ENCODE results near the gene CALML6. TPM values are rescaled to one million over a fixed set of nuclear protein-coding genes. Genes with fewer than 3 reads are reported as not detected.

Gene CALML6, protein sequence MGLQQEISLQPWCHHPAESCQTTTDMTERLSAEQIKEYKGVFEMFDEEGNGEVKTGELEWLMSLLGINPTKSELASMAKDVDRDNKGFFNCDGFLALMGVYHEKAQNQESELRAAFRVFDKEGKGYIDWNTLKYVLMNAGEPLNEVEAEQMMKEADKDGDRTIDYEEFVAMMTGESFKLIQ
- 1 to 10 TPM; 1.0 to 4.3 TPM for total RNA-seq

DNA sequence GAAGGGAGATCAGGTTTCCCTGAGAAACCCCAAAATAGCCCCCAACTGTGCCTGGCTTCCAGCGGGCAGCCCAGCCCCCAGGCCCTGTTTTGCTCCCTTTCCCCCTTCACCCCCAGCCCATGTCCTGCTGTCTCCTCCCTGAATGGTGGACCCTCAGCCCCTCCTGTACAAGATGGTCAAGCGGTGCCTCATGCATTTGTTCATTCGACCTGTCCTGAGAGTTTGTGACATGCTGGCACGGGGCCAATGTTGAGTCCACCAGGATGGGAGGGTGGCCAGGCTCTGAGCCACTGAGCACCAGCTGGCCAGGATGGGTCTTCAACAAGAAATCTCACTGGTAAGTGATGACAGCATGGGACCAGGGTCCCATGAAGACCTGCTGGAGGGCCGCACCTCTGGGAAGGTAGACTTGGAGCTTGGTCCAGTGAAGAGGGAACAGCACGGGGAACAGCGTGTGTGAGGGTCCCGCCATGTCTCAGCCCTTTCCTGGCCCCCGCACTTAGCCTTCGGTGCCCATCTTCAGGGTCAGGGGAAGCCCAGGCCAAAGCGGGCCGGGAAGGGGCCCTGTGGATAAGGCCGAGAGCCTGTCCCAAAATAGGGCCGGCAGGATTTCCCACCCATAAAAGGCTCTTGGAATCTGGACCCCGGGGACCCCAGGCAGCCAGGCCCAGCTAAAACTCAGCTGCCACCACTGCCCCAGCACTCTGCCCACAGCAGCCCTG is at the start of gene CALML6:
TSS of gene CALML6 (plus strand) at position 290 of the 722 bp plus-strand sequence. CDS start at position 311, 21 bp downstream.
- WGBS, 2 donors, result 70 to 82% methylated on average over 2 to 13 of the region's 15 CpGs
- intact Hi-C loops (cut with DNase I), result no loop called here
- Histone ChIP-seq H3K36me3 (replicated peaks in 1 of 2; ENCODE audit: insufficient read depth in 1 of 2, low read depth in 2 of 2) (no peaks in the 10 kb centered on the region), H3K27ac (peak within 1 kb of the TSS; percentile 81 to 96 (median 93)), H3K4me1 (peaks cover 65% of the 10 kb centered on the region), H3K9me3 (no peaks in the 10 kb centered on the region), H3K4me3 (no peak within 1 kb of the TSS), H3K27me3 (no peaks in the 10 kb centered on the region)
- ATAC-seq, result no peak
- DNase-seq, result peak in 3 of 4 donors; percentile 37 to 46 (median 45)
- TF ChIP-seq, protein P1, sequence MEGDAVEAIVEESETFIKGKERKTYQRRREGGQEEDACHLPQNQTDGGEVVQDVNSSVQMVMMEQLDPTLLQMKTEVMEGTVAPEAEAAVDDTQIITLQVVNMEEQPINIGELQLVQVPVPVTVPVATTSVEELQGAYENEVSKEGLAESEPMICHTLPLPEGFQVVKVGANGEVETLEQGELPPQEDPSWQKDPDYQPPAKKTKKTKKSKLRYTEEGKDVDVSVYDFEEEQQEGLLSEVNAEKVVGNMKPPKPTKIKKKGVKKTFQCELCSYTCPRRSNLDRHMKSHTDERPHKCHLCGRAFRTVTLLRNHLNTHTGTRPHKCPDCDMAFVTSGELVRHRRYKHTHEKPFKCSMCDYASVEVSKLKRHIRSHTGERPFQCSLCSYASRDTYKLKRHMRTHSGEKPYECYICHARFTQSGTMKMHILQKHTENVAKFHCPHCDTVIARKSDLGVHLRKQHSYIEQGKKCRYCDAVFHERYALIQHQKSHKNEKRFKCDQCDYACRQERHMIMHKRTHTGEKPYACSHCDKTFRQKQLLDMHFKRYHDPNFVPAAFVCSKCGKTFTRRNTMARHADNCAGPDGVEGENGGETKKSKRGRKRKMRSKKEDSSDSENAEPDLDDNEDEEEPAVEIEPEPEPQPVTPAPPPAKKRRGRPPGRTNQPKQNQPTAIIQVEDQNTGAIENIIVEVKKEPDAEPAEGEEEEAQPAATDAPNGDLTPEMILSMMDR (IDR thresholded peaks at IDR 0.05), result no peak
- TF ChIP-seq POLR2A (IDR thresholded peaks at IDR 0.05), result no peak

DNA sequence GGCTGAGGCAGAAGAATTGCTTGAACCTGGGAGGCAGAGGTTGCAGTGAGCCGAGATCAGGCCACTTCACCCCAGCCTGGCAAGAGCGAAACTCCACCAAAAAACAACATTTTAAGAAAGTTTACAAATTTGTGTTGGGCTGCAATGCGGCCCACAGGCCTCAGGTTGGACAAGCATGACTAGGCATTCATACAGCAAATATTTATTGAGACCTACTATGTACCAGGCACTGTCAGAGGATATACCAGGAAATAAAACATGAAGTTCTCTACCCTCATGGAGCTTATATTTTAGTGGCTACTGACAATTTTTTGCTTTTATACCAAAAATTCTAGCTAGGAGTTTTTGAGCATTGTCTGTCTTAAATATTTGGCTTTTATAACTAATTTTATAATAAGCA is 47.9 kb upstream of the CALML6 start:
- TF ChIP-seq, protein P1 (IDR thresholded peaks at IDR 0.05), result no peak
- no peak for TF ChIP-seq POLR2A (IDR thresholded peaks at IDR 0.05)
- DNase-seq (no peak), ATAC-seq (no peak)
- Histone ChIP-seq H3K4me1 (peaks cover 17% of the 10 kb centered on the region), H3K9me3 (no peaks in the 10 kb centered on the region), H3K27me3 (no peaks in the 10 kb centered on the region), H3K27ac (no peak overlapping the region), H3K36me3 (replicated peaks in 1 of 2; ENCODE audit: insufficient read depth in 1 of 2, low read depth in 2 of 2) (no peaks in the 10 kb centered on the region), H3K4me3 (no peak overlapping the region)
- WGBS, 2 donors, result 94 to 99% methylated on average over 3 of the region's 3 CpGs
- intact Hi-C loops (cut with DNase I), result no loop called here

DNA sequence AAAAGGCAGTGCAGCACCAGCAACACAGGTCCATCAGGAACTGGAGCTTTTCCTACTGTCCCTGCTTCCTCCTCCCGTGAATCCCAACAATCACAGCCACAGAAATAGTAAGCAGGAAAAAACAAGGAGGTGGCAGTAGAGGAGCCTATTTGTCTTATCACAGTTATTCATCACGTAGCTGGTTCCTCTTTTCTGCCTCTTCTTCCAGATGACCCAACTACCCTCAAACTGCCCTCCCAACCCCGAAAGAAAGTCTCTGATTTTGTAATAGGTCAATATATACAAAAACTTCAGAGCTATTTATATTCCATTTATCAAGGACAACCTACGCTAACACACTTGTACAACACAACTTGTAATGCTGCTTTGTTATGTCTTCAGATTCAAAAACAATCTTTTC is 45.6 kb upstream of the CALML6 start:
- no peak overlapping the region for H3K27ac ChIP-seq
- H3K36me3 ChIP-seq (replicated peaks in 1 of 2; ENCODE audit: insufficient read depth in 1 of 2, low read depth in 2 of 2), result no peaks in the 10 kb centered on the region
- TF ChIP-seq, protein P1 (IDR thresholded peaks at IDR 0.05), result no peak
- no peak for TF ChIP-seq POLR2A (IDR thresholded peaks at IDR 0.05)
- ATAC-seq (no peak), DNase-seq (no peak)
- no peak overlapping the region for H3K4me3 ChIP-seq
- WGBS, 2 donors, result 28 to 29% methylated on average over 4 of the region's 4 CpGs
- H3K9me3 ChIP-seq, result no peaks in the 10 kb centered on the region
- no peaks in the 10 kb centered on the region for H3K27me3 ChIP-seq
- intact Hi-C loops (cut with DNase I), result no loop called here
- peaks cover 32% of the 10 kb centered on the region for H3K4me1 ChIP-seq

DNA sequence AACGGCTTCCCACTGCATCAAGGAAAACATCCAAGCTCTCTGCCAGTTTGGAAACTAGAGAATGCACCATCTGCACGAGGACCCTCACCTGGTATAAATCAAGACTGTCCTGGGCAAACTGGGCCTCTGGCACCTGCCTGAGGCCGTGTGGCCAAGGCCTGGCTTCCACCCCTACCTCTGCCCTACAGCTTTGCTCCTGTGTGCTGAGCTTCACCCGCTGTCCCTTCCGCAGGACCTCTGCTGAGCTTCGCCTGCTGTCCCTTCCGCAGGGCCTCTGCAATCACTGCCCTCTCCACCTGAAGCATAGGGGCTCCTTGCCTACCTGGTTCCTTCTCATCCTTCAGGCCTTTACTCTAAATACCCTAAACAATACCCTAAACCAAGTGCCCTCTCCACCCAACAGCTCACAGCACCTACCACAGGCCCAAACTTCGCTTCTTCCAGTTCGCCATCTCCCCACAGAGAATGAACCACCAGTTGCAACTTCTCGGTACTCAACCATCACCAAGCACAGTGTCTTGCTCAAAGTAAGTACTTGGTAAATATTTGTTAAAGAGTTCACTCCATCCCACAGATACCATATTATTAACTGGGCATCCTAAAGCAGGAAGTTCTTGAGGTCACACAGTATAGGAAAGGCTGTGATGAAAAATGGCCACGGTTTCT is 42.6 kb upstream of the CALML6 start:
- no peak overlapping the region for H3K27ac ChIP-seq
- H3K36me3 ChIP-seq (replicated peaks in 1 of 2; ENCODE audit: insufficient read depth in 1 of 2, low read depth in 2 of 2), result no peaks in the 10 kb centered on the region
- 85 to 88% methylated on average over 10 to 11 of the region's 11 CpGs for WGBS, 2 donors
- ATAC-seq (no peak), DNase-seq (no peak)
- no peaks in the 10 kb centered on the region for H3K9me3 ChIP-seq
- H3K4me1 ChIP-seq, result peaks cover 32% of the 10 kb centered on the region
- intact Hi-C loops (cut with DNase I), result no loop called here
- TF ChIP-seq POLR2A (IDR thresholded peaks at IDR 0.05), result no peak
- TF ChIP-seq, protein P1 (IDR thresholded peaks at IDR 0.05), result no peak
- no peaks in the 10 kb centered on the region for H3K27me3 ChIP-seq
- H3K4me3 ChIP-seq, result no peak overlapping the region

Measured in body of pancreas (tissue), 4 donors.